IMR-90 (cell line): ENCODE measurements around the gene RRP9. TPM values are rescaled to one million over a fixed set of nuclear protein-coding genes. Genes with fewer than 3 reads are reported as not detected.

ENCODE experiments used
- ATAC-seq: fragments of 200-7000 bp; cut with Tn5 transposase; 2 replicates; pipeline ENCODE4 v1.9.1; 2020; ENCODE audit warnings: low read depth, mild to moderate bottlenecking, moderate library complexity
- BruUV-seq: library from RNA; stranded (reverse); fragments of 400-500 nt; replicated peaks from 2 replicates; lab custom pipeline; 2021; lab: Mats Ljungman, UMichigan
- CTCF ChIA-PET: fragments of 300-600 bp; formaldehyde crosslinking; extraction: SDS; loops from one replicate; lab custom pipeline; 2021; ENCODE audit warnings: antibody characterized with exemption; lab: Yijun Ruan, JAX
- POLR2A ChIA-PET: fragments of 300-600 bp; sonication (Branson Sonifier 250); formaldehyde crosslinking; loops from one replicate; lab custom pipeline; 2022; ENCODE audit warnings: antibody characterized with exemption; ENCODE audit not compliant: unreplicated experiment; lab: Charles Lee
- DNase-seq: peaks from one replicate; pipeline ENCODE4 v3.0.0; 2013
- H2AFZ ChIP-seq: replicated peaks from 2 replicates; pipeline ENCODE3; 2013; ENCODE audit warnings: low read length, mild to moderate bottlenecking; ENCODE audit not compliant: poor library complexity
- H2AK5ac ChIP-seq: 2 replicates; pipeline ENCODE4 v1.6.1; 2013; ENCODE audit warnings: low read depth, low read length, inconsistent platforms
- H2AK9ac ChIP-seq: replicated peaks from 2 replicates; pipeline ENCODE3; 2013; ENCODE audit warnings: mild to moderate bottlenecking, low read depth, low read length, moderate library complexity; ENCODE audit not compliant: poor library complexity
- H2BK120ac ChIP-seq: 2 replicates; pipeline ENCODE4 v1.6.1; 2013; ENCODE audit warnings: low read depth, low read length, inconsistent platforms
- H2BK15ac ChIP-seq: 3 replicates; pipeline ENCODE4 v1.6.1; 2013; ENCODE audit warnings: low read depth, low read length, inconsistent platforms
- H2BK20ac ChIP-seq: 2 replicates; pipeline ENCODE4 v1.6.1; 2013; ENCODE audit warnings: low read depth, mild to moderate bottlenecking, inconsistent platforms, low read length, moderate library complexity
- H2BK5ac ChIP-seq: 2 replicates; pipeline ENCODE4 v1.6.1; 2013; ENCODE audit warnings: mild to moderate bottlenecking, low read depth, low read length, inconsistent platforms; ENCODE audit not compliant: poor library complexity, severe bottlenecking
- H3K14ac ChIP-seq: replicated peaks from 2 replicates; pipeline ENCODE4 v1.6.1; 2013; ENCODE audit warnings: low read depth, low read length, inconsistent platforms
- H3K18ac ChIP-seq: 2 replicates; pipeline ENCODE4 v1.6.1; 2013; ENCODE audit warnings: low read depth, low read length, control low read depth
- H3K23ac ChIP-seq: 2 replicates; pipeline ENCODE4 v1.6.1; 2013; ENCODE audit warnings: low read depth, low read length, inconsistent platforms
- H3K27ac ChIP-seq: 2 replicates; pipeline ENCODE4 v1.5.1; 2013; ENCODE audit warnings: mild to moderate bottlenecking, control low read depth, low read length; ENCODE audit not compliant: insufficient read depth
- H3K27me3 ChIP-seq: 2 replicates; pipeline ENCODE4 v1.6.1; 2013; ENCODE audit warnings: low read length; ENCODE audit not compliant: control insufficient read depth, insufficient read depth
- H3K36me3 ChIP-seq: 2 replicates; pipeline ENCODE4 v1.6.1; 2013; ENCODE audit warnings: low read length, mixed read lengths; ENCODE audit not compliant: control insufficient read depth, insufficient read depth
- H3K4ac ChIP-seq: 2 replicates; pipeline ENCODE4 v1.6.1; 2013; ENCODE audit warnings: low read depth, low read length, inconsistent platforms
- H3K4me1 ChIP-seq: 2 replicates; pipeline ENCODE4 v1.6.1; 2013; ENCODE audit warnings: low read length, mixed read lengths; ENCODE audit not compliant: control insufficient read depth, insufficient read depth
- H3K4me2 ChIP-seq: 2 replicates; pipeline ENCODE4 v1.6.1; 2013; ENCODE audit warnings: low read depth, mild to moderate bottlenecking, control low read depth, low read length, moderate library complexity
- H3K4me3 ChIP-seq: 2 replicates; pipeline ENCODE4 v1.5.1; 2013; ENCODE audit warnings: low read depth, mild to moderate bottlenecking, control low read depth, low read length, moderate library complexity; ENCODE audit not compliant: insufficient read depth
- H3K56ac ChIP-seq: 2 replicates; pipeline ENCODE4 v1.6.1; 2013; ENCODE audit warnings: low read length, inconsistent platforms; ENCODE audit not compliant: insufficient read depth; ENCODE audit errors: extremely low read depth
- H3K79me1 ChIP-seq, 2 experiments: 2 replicates each; pipeline ENCODE4 v1.6.1; 2013; ENCODE audit warnings: low read length in 2 of 2, inconsistent platforms in 1 of 2, low read depth in 1 of 2
- H3K9ac ChIP-seq: 2 replicates; pipeline ENCODE4 v1.6.1; 2013; ENCODE audit warnings: low read depth, low read length, control low read depth
- H3K9me1 ChIP-seq: 2 replicates; pipeline ENCODE4 v1.6.1; 2013; ENCODE audit warnings: low read length, inconsistent platforms; ENCODE audit not compliant: insufficient read depth
- H3K9me3 ChIP-seq: 2 replicates; pipeline ENCODE4 v1.6.1; 2013; ENCODE audit warnings: low read length; ENCODE audit not compliant: control insufficient read depth, insufficient read depth
- H4K20me1 ChIP-seq: 2 replicates; pipeline ENCODE4 v1.6.1; 2013; ENCODE audit warnings: low read length, inconsistent platforms; ENCODE audit not compliant: insufficient read depth
- H4K5ac ChIP-seq: 2 replicates; pipeline ENCODE4 v1.6.1; 2013; ENCODE audit warnings: mild to moderate bottlenecking, low read depth, low read length, control low read depth
- H4K8ac ChIP-seq, 2 experiments: 2 replicates each; pipeline ENCODE4 v1.6.1; 2013; ENCODE audit warnings: low read depth in 2 of 2, low read length in 2 of 2, control low read depth in 1 of 2, inconsistent platforms in 1 of 2
- H4K91ac ChIP-seq: 2 replicates; pipeline ENCODE4 v1.6.1; 2013; ENCODE audit warnings: low read depth, low read length, inconsistent platforms; ENCODE audit not compliant: insufficient read depth
- CEBPB ChIP-seq: IDR thresholded peaks from 2 replicates; pipeline ENCODE4 v1.6.1; 2012; ENCODE audit warnings: low read depth, low read length, improper control_type of control experiment
- MXI1 ChIP-seq: IDR thresholded peaks from 2 replicates; pipeline ENCODE4 v1.6.1; 2012; ENCODE audit warnings: low read depth, mild to moderate bottlenecking, low read length, moderate library complexity, borderline replicate concordance
- RAD21 ChIP-seq: IDR thresholded peaks from 2 replicates; pipeline ENCODE4 v1.6.1; 2012; ENCODE audit warnings: low read length, improper control_type of control experiment
- RFX5 ChIP-seq: IDR thresholded peaks from 2 replicates; pipeline ENCODE4 v1.8.0; 2012; ENCODE audit warnings: low read depth, mild to moderate bottlenecking, low read length, moderate library complexity
- SMC3 ChIP-seq: fragments of 150-350 bp; IDR thresholded peaks from 2 replicates; pipeline ENCODE4 v1.6.1; 2016; ENCODE audit warnings: low read depth, mild to moderate bottlenecking, antibody characterized with exemption, low read length, moderate library complexity
- WGBS, 2 experiments: methylation state at CpG; one replicate each; pipeline versions ENCODE4 v1.1.5 to v1.1.7; 2013; ENCODE audit warnings: missing lambda C conversion rate in 2 of 2; ENCODE audit not compliant: insufficient read length in 1 of 2; ENCODE audit errors: extremely low coverage in 2 of 2; 5-methylcytosine and 5-hydroxymethylcytosine counted together
- dilution Hi-C: fragments of 300-500 bp; cut with HindIII; formaldehyde crosslinking; loops from one replicate; pipeline ENCODE4 v1.14.3; 2018; ENCODE audit warnings: low sequenced_read_pairs; ENCODE audit not compliant: unreplicated experiment
- in situ Hi-C: fragments of 300-500 bp; cut with MboI; formaldehyde crosslinking; loops from 3 replicates; pipeline ENCODE4 v1.14.3; 2019; ENCODE audit warnings: low sequenced_read_pairs, inconsistent platforms, mixed read lengths
- intact Hi-C: fragments of 100-400 bp; cut with micrococcal nuclease; formaldehyde crosslinking; loops from 2 replicates; pipeline ENCODE4 v1.10.0; 2022
- polyA plus RNA-seq, 3 experiments: library from polyadenylated mRNA; depleted of rRNA; stranded (reverse); fragments of >200 nt; gene quantifications; 2 replicates each; pipeline ENCODE4 v1.2.3, GENCODE V29; 2012; ENCODE audit warnings: low replicate concordance in 1 of 3
- total RNA-seq: library from RNA; depleted of rRNA; stranded (reverse); fragments of >200 nt; gene quantifications from 2 replicates; pipeline ENCODE4 v1.2.3, GENCODE V29; 2012

RRP9 gene
- total and polyA plus RNA-seq, 2 of the 4 experiments (the other 2 are of a cell fraction), result 30.9 to 39.8 TPM

- no peak for TF ChIP-seq MXI1
Observed at GRCh38 chr3:51955175-51955892, 13.6 kb upstream of the RRP9 start, which contains the start of gene GPR62 (continued).

- ChIA-PET CTCF (no interaction called here), POLR2A (no interaction called here)
- H3K9me1 ChIP-seq, result peaks cover 6% of the 10 kb centered on the region; the same call in 1 of the 2 replicates
- no CpG with 5 or more reads among the region's 1 CpG for WGBS, 2 experiments
- no peak overlapping the region for H3K18ac ChIP-seq
- no peak overlapping the region for H3K4me3 ChIP-seq
- H2AK5ac ChIP-seq, result no peak overlapping the region
- H2BK5ac ChIP-seq, result no peak overlapping the region
- no peak overlapping the region for H4K91ac ChIP-seq
- ATAC-seq (no peak), DNase-seq (no peak)
- H3K9ac ChIP-seq, result no peak overlapping the region
- no peak for TF ChIP-seq SMC3
- TF ChIP-seq RFX5, result no peak
- no peak for TF ChIP-seq RAD21
- no peak for TF ChIP-seq MXI1
- no peak for TF ChIP-seq CEBPB
- no peak overlapping the region for H3K23ac ChIP-seq
- no TSS peak for BruUV-seq
- H3K27ac ChIP-seq, result no peak overlapping the region
- no peak overlapping the region for H2BK15ac ChIP-seq
- H3K79me1 ChIP-seq, result no peaks in the 10 kb centered on the region
- H3K27me3 ChIP-seq, result no peaks in the 10 kb centered on the region
- H4K20me1 ChIP-seq, result peaks cover 3% of the 10 kb centered on the region; the same call in 1 of the 2 replicates
- H3K9me3 ChIP-seq, result no peaks in the 10 kb centered on the region
- no peak overlapping the region for H2BK20ac ChIP-seq
- in situ Hi-C loops, result loop anchor here (25.0 kb wide), 1 partner anchor 1617 kb away; the partner anchor contains the start of genes RASSF1, TUSC2 and ZMYND10
- no peak overlapping the region for H3K14ac ChIP-seq
- H3K36me3 ChIP-seq, result peaks cover 19% of the 10 kb centered on the region; the same call in 1 of the 2 replicates
- no peak overlapping the region for H2AFZ ChIP-seq
- H3K4me2 ChIP-seq, result no peak overlapping the region
- peaks cover 9% of the 10 kb centered on the region for H3K4me1 ChIP-seq
- dilution Hi-C loops, result no loop called here
- H3K56ac ChIP-seq, result no peak overlapping the region
- no peak overlapping the region for H2BK120ac ChIP-seq
- no peak overlapping the region for H4K8ac ChIP-seq
- no peak overlapping the region for H3K4ac ChIP-seq
- H4K5ac ChIP-seq, result no peak overlapping the region
- intact Hi-C loops, result no loop called here
- no peak overlapping the region for H2AK9ac ChIP-seq
Observed at GRCh38 chr3:51954713-51955112, 13.0 kb upstream of the RRP9 start.
